ENCODE measurements around the gene JMJD1C. TPM values are rescaled to one million over a fixed set of nuclear protein-coding genes. Genes with fewer than 3 reads are reported as not detected.

JMJD1C gene
- total RNA-seq, 1 experiment from 2014 or later: 66.3 TPM

GRCh38 chr10:63209705-63210104 is 256.1 kb downstream of the JMJD1C start (continued):
- TF ChIP-seq ELF1 (IDR thresholded peaks at IDR 0.05; ENCODE audit: borderline replicate concordance, low read depth): no peak
- TF ChIP-seq SIN3A (IDR thresholded peaks at IDR 0.05; ENCODE audit: low read depth): no peak
- no peak for TF ChIP-seq FOSL1 (IDR thresholded peaks at IDR 0.05; ENCODE audit: low read depth)
- TF ChIP-seq EGR1 (IDR thresholded peaks at IDR 0.05; ENCODE audit: low read depth): no peak
- TF ChIP-seq YY1 (IDR thresholded peaks at IDR 0.05; ENCODE audit: extremely low read depth, insufficient replicate concordance, low read depth, low read length): no peak
- no peak for TF ChIP-seq POLR2A (IDR thresholded peaks at IDR 0.05; ENCODE audit: borderline replicate concordance, extremely low read depth, insufficient read depth, insufficient read length)
- TF ChIP-seq CEBPB (IDR thresholded peaks at IDR 0.05; ENCODE audit: low read depth): no peak
- TF ChIP-seq SRF (IDR thresholded peaks at IDR 0.05; ENCODE audit: low read depth): no peak
- no peak for TF ChIP-seq EZH2 (IDR thresholded peaks at IDR 0.05)
- no peak for TF ChIP-seq ZFX (IDR thresholded peaks at IDR 0.05)
- no peak for TF ChIP-seq ATF3 (IDR thresholded peaks at IDR 0.05)

GRCh38 chr10:63208986-63209385 is 256.8 kb downstream of the JMJD1C start:
- BruUV-seq (replicated peaks): no TSS peak
- no peaks in the 10 kb centered on the region; the same call in 1 of the 2 replicates for H4K20me1 ChIP-seq (ENCODE audit: insufficient read depth)
- H3K36me3 ChIP-seq (ENCODE audit: control insufficient read depth in 1 of 2, insufficient read depth in 2 of 2, low read length in 2 of 2): peaks cover 19 to 20% of the 10 kb centered on the region in 2 experiments
- no peaks in the 10 kb centered on the region for H3K27me3 ChIP-seq (ENCODE audit: insufficient read depth, low read length)
- TF ChIP-seq POLR2A (IDR thresholded peaks at IDR 0.05; ENCODE audit: borderline replicate concordance, extremely low read depth, insufficient read depth, insufficient read length) (no peak), ATF3 (IDR thresholded peaks at IDR 0.05) (no peak), TCF7L2 (IDR thresholded peaks at IDR 0.05; ENCODE audit: borderline replicate concordance, extremely low read depth, insufficient read depth, insufficient read length) (no peak), ELF1 (IDR thresholded peaks at IDR 0.05; ENCODE audit: borderline replicate concordance, low read depth) (no peak), MAX (IDR thresholded peaks at IDR 0.05) (no peak), EZH2phosphoT487 (IDR thresholded peaks at IDR 0.05; ENCODE audit: borderline replicate concordance) (no peak), ZFX (IDR thresholded peaks at IDR 0.05) (no peak), REST (IDR thresholded peaks at IDR 0.05; ENCODE audit: low read depth) (no peak), SIN3A (IDR thresholded peaks at IDR 0.05; ENCODE audit: low read depth) (no peak), SRF (IDR thresholded peaks at IDR 0.05; ENCODE audit: low read depth) (no peak), EGR1 (IDR thresholded peaks at IDR 0.05; ENCODE audit: low read depth) (no peak), FOSL1 (IDR thresholded peaks at IDR 0.05; ENCODE audit: low read depth) (no peak), CTCF (IDR thresholded peaks at IDR 0.05 in 2 of 3, conservative IDR thresholded peaks at IDR 0.05 in 1 of 3; ENCODE audit: borderline replicate concordance in 1 of 3, insufficient read depth in 1 of 3, low read depth in 2 of 3, low read length in 2 of 3) (no peak), POLR2AphosphoS5 (IDR thresholded peaks at IDR 0.05; ENCODE audit: low read depth, low read length) (no peak)
- no peak for DNase-seq (ENCODE audit: low read depth, low spot score)
- H3K9me2 ChIP-seq (ENCODE audit: insufficient read depth): no peaks in the 10 kb centered on the region
- ChIA-PET RAD21 (ENCODE audit: low non-redundant PET in 1 of 2, low total read pairs in 2 of 2, uncharacterized antibody in 2 of 2, unreplicated experiment in 2 of 2) (no interaction called here), POLR2A (no interaction called here), CTCF (no interaction called here)
- no peak overlapping the region for H3K9ac ChIP-seq (ENCODE audit: low read length)
- H2AFZ ChIP-seq (ENCODE audit: low read depth, low read length, poor library complexity, severe bottlenecking): no peak overlapping the region
- no peaks in the 10 kb centered on the region for H3K4me1 ChIP-seq (ENCODE audit: control insufficient read depth in 1 of 2, insufficient read depth in 2 of 2, low read length in 2 of 2)
- H3K4me2 ChIP-seq (ENCODE audit: low read length): no peak overlapping the region
- no peak overlapping the region for H3K27ac ChIP-seq (ENCODE audit: low read depth, low read length)
- no peaks in the 10 kb centered on the region for H3K9me3 ChIP-seq (ENCODE audit: control insufficient read depth in 1 of 2, insufficient read depth in 1 of 2, low read depth in 1 of 2, low read length in 2 of 2)
- no peak for ATAC-seq
- no peak overlapping the region for H3K4me3 ChIP-seq (replicated peaks in 1 of 2; ENCODE audit: low read depth in 1 of 2, low read length in 2 of 2)
- intact Hi-C loops (cut with micrococcal nuclease): no loop called here
- H3K79me2 ChIP-seq (ENCODE audit: insufficient read depth, low read length): peaks cover 40% of the 10 kb centered on the region

Data from HCT116 (cell line).